ENCODE measurements around the gene GPLD1. TPM values are rescaled to one million over a fixed set of nuclear protein-coding genes. Genes with fewer than 3 reads are reported as not detected.

The GPLD1 gene
- total RNA-seq, 4 donors from 2014 or later = 3.8 to 5.3 (median 4.1) TPM

GRCh38 chr6:24382220-24382540 is 107.2 kb downstream of the GPLD1 start:
- intact Hi-C loops (cut with DNase I) = no loop called here
- Histone ChIP-seq H3K36me3 (no peaks in the 10 kb centered on the region), H3K9me3 (no peaks in the 10 kb centered on the region), H3K27me3 (no peaks in the 10 kb centered on the region), H3K4me1 (no peaks in the 10 kb centered on the region), H3K27ac (replicated peaks in 1 of 4) (no peak overlapping the region), H3K4me3 (no peak overlapping the region)
- 88% methylated on average over 1 of the region's 1 CpG for WGBS
- no peak for TF ChIP-seq EP300 (IDR thresholded peaks at IDR 0.05)
- TF ChIP-seq POLR2AphosphoS5 (IDR thresholded peaks at IDR 0.05) = no peak
- no peak for TF ChIP-seq POLR2A (IDR thresholded peaks at IDR 0.05; ENCODE audit: low read depth)
- no peak for TF ChIP-seq CTCF (IDR thresholded peaks at IDR 0.05)
- DNase-seq (ENCODE audit: extremely low spot score) = no peak

DNA sequence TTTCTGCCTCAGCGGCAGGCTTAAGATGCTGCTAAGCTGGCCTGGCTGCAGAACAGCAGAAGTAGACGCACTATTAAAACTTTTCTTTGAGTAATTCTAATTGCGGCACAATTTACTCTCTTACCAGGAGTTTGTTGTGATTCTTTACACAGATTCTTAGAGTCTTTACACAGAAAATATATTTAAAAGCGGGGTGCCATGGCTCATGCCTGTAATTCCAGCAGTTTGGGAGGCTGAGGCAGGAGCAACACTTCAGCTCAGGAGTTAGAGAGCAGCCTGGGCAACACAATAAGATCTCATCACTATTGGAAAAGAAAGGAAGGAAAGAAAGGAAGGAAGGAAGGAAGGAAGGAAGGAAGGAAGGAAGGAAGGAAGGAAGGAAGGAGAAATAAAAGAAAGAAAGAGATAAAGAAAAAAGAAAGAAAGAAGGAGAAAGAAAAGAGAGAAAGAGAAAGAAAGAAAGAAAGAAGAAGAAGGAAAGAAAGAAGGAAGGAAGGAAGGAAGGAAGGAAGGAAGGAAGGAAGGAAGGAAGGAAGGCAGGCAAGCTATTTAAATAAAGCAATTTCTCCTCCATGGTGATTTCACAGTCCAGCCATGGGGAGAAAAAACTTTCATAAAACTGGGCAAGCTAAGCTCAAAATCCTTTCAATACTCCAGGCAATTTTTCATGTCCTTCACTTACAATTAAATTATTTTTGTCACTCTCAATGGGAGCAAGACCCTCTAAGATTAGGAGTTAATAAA is 107.7 kb downstream of the GPLD1 start:
- WGBS = 93% methylated on average over 4 of the region's 4 CpGs

DNA sequence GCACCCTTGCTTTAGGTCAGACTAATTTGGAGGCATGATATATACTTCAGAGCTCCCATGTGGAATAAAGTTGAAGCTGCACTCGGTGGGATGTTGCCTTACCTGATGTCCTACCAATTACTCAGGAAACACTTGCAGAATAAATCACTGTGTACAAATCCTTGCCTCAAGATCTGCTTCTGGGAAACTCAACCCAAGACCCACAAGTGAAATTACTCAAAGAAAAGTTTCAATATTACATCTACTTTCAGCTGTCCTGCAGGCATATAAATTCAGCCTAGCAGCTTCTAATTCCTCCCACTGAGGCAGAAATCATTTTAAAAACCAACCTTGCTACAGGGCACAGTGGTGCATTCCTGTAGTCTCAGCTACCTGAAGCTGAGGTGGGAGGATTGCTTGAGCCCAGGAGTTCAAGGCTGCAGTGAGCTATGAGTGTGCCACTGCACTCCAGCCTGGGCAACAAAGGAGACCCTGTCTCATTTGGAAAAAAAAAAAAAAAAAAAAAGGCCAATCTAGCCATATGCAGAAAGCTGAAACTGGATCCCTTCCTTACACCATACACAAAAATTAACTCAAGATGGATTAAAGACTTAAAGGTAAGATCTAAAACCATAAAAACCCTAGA is 110.8 kb downstream of the GPLD1 start:
- TF ChIP-seq EP300 (IDR thresholded peaks at IDR 0.05) = no peak
- TF ChIP-seq POLR2A (IDR thresholded peaks at IDR 0.05; ENCODE audit: low read depth) = no peak
- no peak for TF ChIP-seq POLR2AphosphoS5 (IDR thresholded peaks at IDR 0.05)
- TF ChIP-seq CTCF (IDR thresholded peaks at IDR 0.05) = no peak
- intact Hi-C loops (cut with DNase I) = no loop called here
- Histone ChIP-seq H3K4me3 (no peak overlapping the region), H3K27ac (replicated peaks in 1 of 4) (no peak overlapping the region), H3K4me1 (no peaks in the 10 kb centered on the region), H3K9me3 (no peaks in the 10 kb centered on the region), H3K27me3 (no peaks in the 10 kb centered on the region), H3K36me3 (no peaks in the 10 kb centered on the region)
- DNase-seq (ENCODE audit: extremely low spot score) = no peak
- WGBS = 78% methylated on average over 1 of the region's 1 CpG

More for the DNA sequence above, 107.7 kb downstream of the GPLD1 start:
- DNase-seq (ENCODE audit: extremely low spot score) = no peak
- no peak overlapping the region for H3K4me3 ChIP-seq
- TF ChIP-seq CTCF (IDR thresholded peaks at IDR 0.05) (no peak), POLR2A (IDR thresholded peaks at IDR 0.05; ENCODE audit: low read depth) (no peak), POLR2AphosphoS5 (IDR thresholded peaks at IDR 0.05) (no peak), EP300 (IDR thresholded peaks at IDR 0.05) (no peak)
- intact Hi-C loops (cut with DNase I) = no loop called here
- H3K9me3 ChIP-seq = no peaks in the 10 kb centered on the region
- H3K4me1 ChIP-seq = no peaks in the 10 kb centered on the region
- H3K27me3 ChIP-seq = no peaks in the 10 kb centered on the region
- no peak overlapping the region for H3K27ac ChIP-seq (replicated peaks in 1 of 4)
- H3K36me3 ChIP-seq = no peaks in the 10 kb centered on the region

Other genes starting within 250 kb of the GPLD1 start
- gene DCDC2, start 131.5 kb downstream of the GPLD1 start, total RNA-seq = not detected
- 10 to 100 TPM; 24.5 to 30.7 (median 25.5) TPM for gene MRS2, start 86.6 kb downstream of the GPLD1 start, total RNA-seq
- gene ALDH5A1, start 5.4 kb upstream of the GPLD1 start, total RNA-seq = 1 to 10 TPM; 2.5 to 3.5 (median 3.3) TPM
- under 1 TPM; under 0.01 to 0.33 (median 0.15) TPM for gene KIAA0319, start 156.6 kb upstream of the GPLD1 start, total RNA-seq
- 10 to 100 TPM; 25.2 to 44.4 (median 37.6) TPM for gene TDP2, start 177.3 kb upstream of the GPLD1 start, total RNA-seq
- gene ACOT13, start 177.5 kb upstream of the GPLD1 start, total RNA-seq = 1 to 10 TPM; 5.8 to 9.4 (median 7.2) TPM
- 10 to 100 TPM; 30.7 to 50.5 (median 40.9) TPM for gene C6orf62, start 229.6 kb upstream of the GPLD1 start, total RNA-seq

Measured in esophagus muscularis mucosa (tissue), 4 donors.